Measurements from ENCODE around the gene ZNF337. TPM values are rescaled to one million over a fixed set of nuclear protein-coding genes. Genes with fewer than 3 reads are reported as not detected.
"Not testable (repeated sequence)": the region's sequence is repeated elsewhere in the genome, so short reads cannot be mapped to it uniquely, and the experiment has no call there.

The ZNF337 gene
- total RNA-seq, 1 donor from 2014 or later = 14.2 TPM

DNA sequence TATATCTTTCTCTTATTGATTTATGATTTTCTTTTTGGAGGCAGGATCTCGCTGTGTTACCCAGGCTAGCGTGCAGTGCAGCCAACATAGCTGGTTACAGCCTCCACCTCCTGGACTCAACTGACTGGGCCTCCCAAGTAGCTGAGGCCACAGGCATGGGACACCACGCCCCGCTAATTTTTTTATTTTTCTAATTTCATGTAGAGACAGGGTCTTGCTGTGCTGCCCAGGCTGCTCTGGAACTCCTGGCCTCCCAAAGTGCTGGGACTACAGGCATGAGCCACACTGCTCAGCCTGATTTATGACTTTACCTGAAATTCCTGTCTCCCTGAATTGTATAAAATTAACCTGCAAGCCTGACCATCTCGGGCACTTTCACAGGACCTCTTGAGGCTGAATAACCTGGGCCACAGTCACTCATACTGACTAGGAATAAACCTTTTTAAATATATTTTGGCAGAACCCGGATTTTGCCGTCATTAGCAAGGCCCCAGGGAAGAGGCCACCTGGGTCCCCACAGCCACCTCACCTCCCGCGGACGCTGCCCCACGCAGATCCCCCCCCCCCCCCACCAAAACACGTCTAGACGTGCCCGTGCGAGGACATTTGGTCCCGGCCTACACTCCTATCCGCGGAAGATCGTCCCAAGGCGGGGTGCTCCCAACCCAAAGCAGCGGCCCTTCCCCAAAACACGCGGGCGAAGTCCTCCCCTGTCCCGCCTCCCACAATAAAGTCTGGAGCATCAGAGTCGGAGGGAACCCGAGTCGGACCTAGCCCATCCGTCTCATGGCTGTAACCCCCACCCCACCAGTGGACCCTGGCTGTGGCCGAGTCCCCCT is 902 bp downstream of the ZNF337 start:
- no peak for DNase-seq (ENCODE audit: low read depth, low spot score)

- no peak for DNase-seq (ENCODE audit: low read depth, low spot score)
Measured at GRCh38 chr20:25692499-25692898, 4.2 kb downstream of the ZNF337 start.

DNA sequence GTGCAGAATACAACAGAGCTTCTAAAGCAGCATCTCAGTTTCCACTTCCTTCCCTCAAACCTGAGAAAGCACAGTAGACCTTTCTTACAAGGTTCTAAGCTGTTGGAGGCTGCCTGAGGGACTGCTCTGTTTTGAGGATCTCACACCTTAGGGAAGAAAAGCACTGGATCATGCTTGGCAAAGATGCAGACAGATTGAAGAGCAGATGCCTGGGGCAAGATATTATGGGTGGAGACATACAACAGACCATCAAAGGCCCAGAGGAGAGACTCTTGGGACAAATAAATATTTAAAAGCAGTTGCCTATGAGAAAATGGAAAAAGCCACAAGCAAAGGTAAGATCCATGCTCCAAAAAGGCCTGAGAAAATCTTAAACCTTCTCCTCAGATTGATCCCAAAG is 6.2 kb downstream of the ZNF337 start:
- DNase-seq (ENCODE audit: low read depth, low spot score) = no peak

- DNase-seq (ENCODE audit: low read depth, low spot score) = no peak
Measured at GRCh38 chr20:25686081-25687067, 10.3 kb downstream of the ZNF337 start.

- DNase-seq (ENCODE audit: low read depth, low spot score) = no peak
Measured at GRCh38 chr20:25685276-25686080, 11.2 kb downstream of the ZNF337 start.

GRCh38 chr20:25683826-25684225 is 12.8 kb downstream of the ZNF337 start:
- not testable (repeated sequence) for DNase-seq (ENCODE audit: low read depth, low spot score)

GRCh38 chr20:25683050-25683449 is 13.6 kb downstream of the ZNF337 start:
- no peak for DNase-seq (ENCODE audit: low read depth, low spot score)

GRCh38 chr20:25676164-25676809 is 20.4 kb downstream of the ZNF337 start:
- DNase-seq (ENCODE audit: low read depth, low spot score) = no peak

GRCh38 chr20:25675161-25675560 is 21.5 kb downstream of the ZNF337 start:
- DNase-seq (ENCODE audit: low read depth, low spot score) = no peak

GRCh38 chr20:25672659-25673235 is 23.9 kb downstream of the ZNF337 start:
- no peak for DNase-seq (ENCODE audit: low read depth, low spot score)

DNA sequence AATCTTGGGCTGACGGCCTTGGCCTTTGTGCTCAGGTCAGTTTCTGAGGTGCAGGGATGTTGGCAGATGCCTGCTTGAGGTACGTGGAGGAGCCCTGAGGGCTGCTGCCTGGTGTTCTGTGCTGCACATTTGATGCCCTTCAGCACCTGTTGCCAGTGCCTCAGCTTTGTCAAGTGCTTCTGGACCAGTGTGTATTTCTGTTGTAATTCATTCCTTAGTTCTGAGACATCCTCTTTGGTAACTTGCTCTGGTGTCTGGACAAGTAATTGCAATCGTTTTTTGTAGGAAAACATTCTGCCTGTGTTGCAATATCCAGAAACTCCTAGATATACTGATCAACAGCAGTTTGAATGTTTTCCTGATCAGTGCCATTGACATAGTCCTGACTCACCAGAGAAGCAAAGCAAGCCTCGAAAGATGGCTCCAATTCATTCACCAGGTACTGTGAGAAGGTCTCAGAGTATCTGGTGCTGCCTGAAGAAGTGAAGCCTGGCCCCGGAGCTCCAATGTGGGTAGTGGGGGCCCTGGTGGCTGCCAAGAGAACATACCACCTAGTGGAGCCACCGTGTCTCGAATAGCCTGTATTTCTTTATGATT is 26.7 kb downstream of the ZNF337 start:
- no peak for DNase-seq (ENCODE audit: low read depth, low spot score)

GRCh38 chr20:25668446-25668845 is 28.2 kb downstream of the ZNF337 start:
- DNase-seq (ENCODE audit: low read depth, low spot score) = no peak

DNA sequence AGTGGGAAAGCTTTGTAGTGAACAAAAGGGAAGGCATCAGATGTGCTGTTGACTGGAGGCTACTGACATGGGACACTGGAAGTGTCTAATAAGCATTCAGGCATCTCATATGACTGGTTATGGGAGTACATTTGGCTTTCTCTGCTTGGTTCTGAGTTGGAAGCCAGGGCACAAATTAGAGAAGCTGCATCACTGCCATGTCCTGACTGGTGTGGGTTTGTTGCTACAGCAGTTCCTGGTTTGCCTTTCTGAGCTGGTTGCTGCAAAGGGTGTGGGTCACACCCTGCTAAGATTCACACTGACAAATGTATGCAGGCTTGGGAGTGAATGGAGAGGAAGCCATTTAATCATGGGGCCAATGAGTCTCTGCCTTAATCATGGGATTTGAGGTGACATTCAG is 36.7 kb downstream of the ZNF337 start:
- DNase-seq (ENCODE audit: low read depth, low spot score) = no peak

DNA sequence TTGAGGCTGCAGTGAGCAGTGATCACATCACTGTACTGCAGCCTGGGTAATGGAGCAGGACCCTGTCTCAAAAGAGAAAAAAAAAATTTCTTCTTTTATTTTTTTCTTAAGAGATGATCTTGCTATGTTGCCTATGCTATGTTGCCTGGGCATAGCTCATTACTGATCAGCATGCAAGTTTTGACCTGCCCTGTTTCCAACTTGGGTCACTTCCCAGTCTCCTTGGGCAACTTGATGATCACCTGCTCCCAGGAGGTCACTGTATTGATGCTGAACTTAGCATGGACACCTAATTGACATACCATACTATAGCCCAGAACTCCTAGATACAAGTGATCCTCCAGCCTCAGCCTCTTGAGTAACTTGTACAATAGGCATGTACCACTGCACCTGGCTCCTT is 42.2 kb downstream of the ZNF337 start:
- DNase-seq (ENCODE audit: low read depth, low spot score) = no peak

- DNase-seq (ENCODE audit: low read depth, low spot score) = not testable (repeated sequence)
Measured at GRCh38 chr20:25652866-25653265, 43.8 kb downstream of the ZNF337 start.

DNA sequence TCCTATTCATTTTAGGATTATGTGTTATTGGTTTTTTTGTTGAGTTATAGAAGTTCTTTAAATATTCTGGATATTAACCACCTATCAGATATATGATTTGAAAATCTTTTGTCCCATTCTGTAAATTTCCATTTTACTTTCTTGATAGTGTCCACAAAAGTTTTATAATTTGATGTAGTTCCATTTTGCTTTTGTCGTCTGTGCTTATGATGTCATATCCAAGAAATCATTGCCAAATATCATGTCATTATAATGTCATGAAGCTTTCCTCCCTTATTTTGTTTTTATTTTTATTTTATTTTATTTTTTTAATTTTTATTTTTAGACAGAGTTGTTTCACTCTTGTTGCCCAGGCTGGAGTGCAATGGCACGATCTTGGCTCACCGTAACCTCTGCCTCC is 51.8 kb downstream of the ZNF337 start:
- DNase-seq (ENCODE audit: low read depth, low spot score) = no peak

DNA sequence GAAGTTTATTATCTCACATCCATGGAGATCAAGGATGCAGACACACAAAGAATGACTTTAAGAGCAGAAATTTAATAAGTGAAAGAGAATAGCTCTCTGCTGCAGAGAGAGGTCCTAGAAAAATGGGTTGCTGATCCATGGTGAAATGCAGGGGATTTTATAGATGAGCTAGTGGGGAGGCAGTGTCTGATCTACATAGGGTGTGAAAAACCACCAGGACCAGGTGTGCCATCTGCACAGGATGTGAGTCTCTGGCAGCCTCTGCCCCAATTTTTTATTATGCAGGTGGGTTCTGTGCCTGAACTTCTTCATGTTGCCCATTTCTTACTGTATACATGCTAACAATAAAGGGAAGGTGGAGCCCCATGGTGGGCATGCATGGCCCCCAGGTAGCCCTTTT is 52.9 kb downstream of the ZNF337 start:
- no peak for DNase-seq (ENCODE audit: low read depth, low spot score)

GRCh38 chr20:25637247-25637646 is 59.4 kb downstream of the ZNF337 start:
- no peak for DNase-seq (ENCODE audit: low read depth, low spot score)

- DNase-seq (ENCODE audit: low read depth, low spot score) = peak; percentile 17
Measured at GRCh38 chr20:25632940-25633790, 63.5 kb downstream of the ZNF337 start.
